ENCODE results near the gene MEMO1. TPM values are rescaled to one million over a fixed set of nuclear protein-coding genes. Genes with fewer than 3 reads are reported as not detected.

MEMO1 gene
- total RNA-seq, 1 experiment from 2014 or later: 54.6 TPM

DNA sequence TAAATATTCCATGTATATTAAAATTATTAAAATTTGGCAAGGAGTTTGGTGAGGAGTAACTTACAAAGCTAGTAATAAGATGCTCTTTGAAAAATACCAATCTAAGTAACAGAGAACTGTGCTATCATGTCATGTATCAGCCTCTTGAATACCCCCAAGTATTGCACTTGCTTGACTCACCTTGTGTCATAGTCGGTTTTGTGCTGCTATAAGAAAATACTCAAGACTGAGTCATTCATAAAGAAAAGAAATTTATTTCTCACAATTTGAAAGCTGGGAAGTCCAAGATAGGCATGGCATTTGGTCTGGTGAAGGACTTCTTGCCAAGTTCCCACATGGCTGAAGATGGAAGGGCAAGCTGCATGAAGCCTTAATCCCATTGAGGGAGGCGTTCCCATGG is 179.2 kb downstream of the MEMO1 start:
- intact Hi-C loops (cut with micrococcal nuclease): no loop called here
- CTCF ChIA-PET: no interaction called here
- no peak overlapping the region for H3K4me3 Mint-ChIP-seq (ENCODE audit: unreplicated experiment)
- no peaks in the 10 kb centered on the region for H3K4me1 Mint-ChIP-seq (ENCODE audit: insufficient read depth, unreplicated experiment)
- no peaks in the 10 kb centered on the region for H3K27me3 Mint-ChIP-seq (ENCODE audit: insufficient read depth, unreplicated experiment)
- BruUV-seq (replicated peaks): no TSS peak
- peaks cover 7% of the 10 kb centered on the region for H3K36me3 Mint-ChIP-seq (ENCODE audit: insufficient read depth, unreplicated experiment)
- POLR2A ChIA-PET: interaction anchor here (0.7 kb wide), 1 partner anchor 219 kb away, joined by 3 read pairs; no protein-coding TSS in a partner anchor
- peaks cover 28% of the 10 kb centered on the region for H3K9me3 Mint-ChIP-seq (ENCODE audit: unreplicated experiment)
- TF ChIP-seq, protein P1, sequence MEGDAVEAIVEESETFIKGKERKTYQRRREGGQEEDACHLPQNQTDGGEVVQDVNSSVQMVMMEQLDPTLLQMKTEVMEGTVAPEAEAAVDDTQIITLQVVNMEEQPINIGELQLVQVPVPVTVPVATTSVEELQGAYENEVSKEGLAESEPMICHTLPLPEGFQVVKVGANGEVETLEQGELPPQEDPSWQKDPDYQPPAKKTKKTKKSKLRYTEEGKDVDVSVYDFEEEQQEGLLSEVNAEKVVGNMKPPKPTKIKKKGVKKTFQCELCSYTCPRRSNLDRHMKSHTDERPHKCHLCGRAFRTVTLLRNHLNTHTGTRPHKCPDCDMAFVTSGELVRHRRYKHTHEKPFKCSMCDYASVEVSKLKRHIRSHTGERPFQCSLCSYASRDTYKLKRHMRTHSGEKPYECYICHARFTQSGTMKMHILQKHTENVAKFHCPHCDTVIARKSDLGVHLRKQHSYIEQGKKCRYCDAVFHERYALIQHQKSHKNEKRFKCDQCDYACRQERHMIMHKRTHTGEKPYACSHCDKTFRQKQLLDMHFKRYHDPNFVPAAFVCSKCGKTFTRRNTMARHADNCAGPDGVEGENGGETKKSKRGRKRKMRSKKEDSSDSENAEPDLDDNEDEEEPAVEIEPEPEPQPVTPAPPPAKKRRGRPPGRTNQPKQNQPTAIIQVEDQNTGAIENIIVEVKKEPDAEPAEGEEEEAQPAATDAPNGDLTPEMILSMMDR (IDR thresholded peaks at IDR 0.05; ENCODE audit: unreplicated experiment): no peak
- DNase-seq (ENCODE audit: unreplicated experiment): peak; percentile 3
- no peak overlapping the region for H3K27ac Mint-ChIP-seq (ENCODE audit: low read depth, unreplicated experiment)

DNA sequence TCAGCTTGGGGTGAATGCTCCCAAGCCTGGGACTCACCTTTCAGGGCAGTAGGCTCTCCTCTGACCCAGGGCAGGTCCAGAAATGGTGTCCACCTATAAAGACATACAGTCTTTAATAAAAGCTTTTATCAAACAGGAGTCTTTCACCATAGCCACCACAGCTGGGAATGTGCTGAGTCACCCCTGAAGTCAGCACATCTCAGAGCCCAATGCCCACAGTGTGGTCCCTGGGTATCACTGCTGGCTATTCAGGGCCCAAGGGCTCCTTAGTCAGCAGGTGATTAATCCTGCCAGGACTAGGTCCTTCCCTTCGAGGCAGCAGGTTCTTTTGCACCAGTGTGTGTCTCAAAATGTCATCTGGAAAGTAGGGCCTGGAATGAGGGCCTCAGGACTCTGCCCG is 181.9 kb downstream of the MEMO1 start:
- Mint-ChIP-seq H3K9me3 (ENCODE audit: unreplicated experiment) (peaks cover 35% of the 10 kb centered on the region), H3K4me3 (ENCODE audit: unreplicated experiment) (no peak overlapping the region), H3K36me3 (ENCODE audit: insufficient read depth, unreplicated experiment) (peaks cover 7% of the 10 kb centered on the region), H3K27me3 (ENCODE audit: insufficient read depth, unreplicated experiment) (no peaks in the 10 kb centered on the region), H3K4me1 (ENCODE audit: insufficient read depth, unreplicated experiment) (no peaks in the 10 kb centered on the region), H3K27ac (ENCODE audit: low read depth, unreplicated experiment) (no peak overlapping the region)
- POLR2A ChIA-PET: interaction anchor here (0.6 kb wide), 1 partner anchor 11 kb away, joined by 3 read pairs; no protein-coding TSS in a partner anchor
- DNase-seq (ENCODE audit: unreplicated experiment): peak; percentile 34
- CTCF ChIA-PET: interaction anchor here (0.6 to 1.0 kb wide), 2 partner anchors 9 to 415 kb away, joined by 4 read pairs; partner anchors contain the start of gene XDH
- TF ChIP-seq, protein P1 (IDR thresholded peaks at IDR 0.05; ENCODE audit: unreplicated experiment): no peak
- BruUV-seq (replicated peaks): no TSS peak
- intact Hi-C loops (cut with micrococcal nuclease): no loop called here

DNA sequence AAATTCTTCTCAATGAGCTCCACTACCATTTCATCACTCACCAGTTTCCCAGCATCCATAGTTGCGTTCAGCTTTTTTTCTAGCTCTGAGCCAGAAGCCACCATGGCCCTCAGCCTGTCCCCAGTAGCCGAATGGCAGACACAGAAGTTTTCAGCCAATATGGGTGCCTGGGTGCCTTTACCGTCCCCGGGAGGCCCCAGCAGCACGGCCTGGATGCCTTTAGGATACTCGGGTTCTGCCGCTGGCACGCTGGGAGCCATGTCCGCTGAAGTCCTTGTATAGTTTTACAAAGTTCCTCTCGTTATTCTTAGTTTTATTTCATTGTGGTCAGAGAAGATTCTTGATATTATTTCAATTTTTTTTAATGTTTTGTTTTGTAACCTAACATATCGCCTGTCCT is 187.2 kb downstream of the MEMO1 start:
- Mint-ChIP-seq H3K4me3 (ENCODE audit: unreplicated experiment) (no peak overlapping the region), H3K27me3 (ENCODE audit: insufficient read depth, unreplicated experiment) (no peaks in the 10 kb centered on the region), H3K36me3 (ENCODE audit: insufficient read depth, unreplicated experiment) (no peaks in the 10 kb centered on the region), H3K9me3 (ENCODE audit: unreplicated experiment) (peaks cover 39% of the 10 kb centered on the region), H3K27ac (ENCODE audit: low read depth, unreplicated experiment) (no peak overlapping the region), H3K4me1 (ENCODE audit: insufficient read depth, unreplicated experiment) (no peaks in the 10 kb centered on the region)
- TF ChIP-seq, protein P1 (IDR thresholded peaks at IDR 0.05; ENCODE audit: unreplicated experiment): no peak
- CTCF ChIA-PET: interaction anchor here (0.6 to 1.0 kb wide), 2 partner anchors 10 to 148 kb away, joined by 3 read pairs; no protein-coding TSS in a partner anchor
- no peak for DNase-seq (ENCODE audit: unreplicated experiment)
- intact Hi-C loops (cut with micrococcal nuclease): no loop called here
- POLR2A ChIA-PET: no interaction called here
- BruUV-seq (replicated peaks): no TSS peak

DNA sequence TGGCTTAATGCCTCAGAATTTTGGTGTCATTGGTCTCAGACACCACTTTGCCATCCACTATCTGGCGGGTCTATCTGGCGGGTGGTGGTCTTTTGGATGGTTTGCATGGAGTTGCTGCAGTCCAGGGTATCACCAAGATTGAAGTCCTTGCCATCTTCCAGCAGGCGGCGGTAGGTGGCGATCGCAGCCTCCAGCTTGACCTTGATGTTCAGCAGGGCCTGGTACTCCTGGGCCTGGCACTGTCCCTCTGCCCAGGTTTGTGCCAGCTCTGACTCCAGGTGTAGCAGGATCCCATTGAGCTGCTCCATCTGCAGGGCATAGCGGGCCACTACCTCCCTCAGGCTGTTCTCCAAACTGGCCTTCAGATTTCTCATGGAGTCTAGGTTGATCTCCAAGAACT is 188.2 kb downstream of the MEMO1 start:
- ChIA-PET POLR2A (no interaction called here), CTCF (interaction anchor here (1.0 kb wide), 1 partner anchor 11 kb away, joined by 3 read pairs; no protein-coding TSS in a partner anchor)
- no peak for DNase-seq (ENCODE audit: unreplicated experiment)
- intact Hi-C loops (cut with micrococcal nuclease): no loop called here
- H3K27ac Mint-ChIP-seq (ENCODE audit: low read depth, unreplicated experiment): no peak overlapping the region
- no TSS peak for BruUV-seq (replicated peaks)
- TF ChIP-seq, protein P1 (IDR thresholded peaks at IDR 0.05; ENCODE audit: unreplicated experiment): no peak
- H3K4me3 Mint-ChIP-seq (ENCODE audit: unreplicated experiment): no peak overlapping the region
- H3K4me1 Mint-ChIP-seq (ENCODE audit: insufficient read depth, unreplicated experiment): no peaks in the 10 kb centered on the region
- peaks cover 33% of the 10 kb centered on the region for H3K9me3 Mint-ChIP-seq (ENCODE audit: unreplicated experiment)
- no peaks in the 10 kb centered on the region for H3K36me3 Mint-ChIP-seq (ENCODE audit: insufficient read depth, unreplicated experiment)
- H3K27me3 Mint-ChIP-seq (ENCODE audit: insufficient read depth, unreplicated experiment): no peaks in the 10 kb centered on the region

Other genes with a start within 250 kb of the MEMO1 start
- 52.1 and 54.7 TPM in 2 replicates for gene DPY30, start 28.8 kb upstream of the MEMO1 start, total RNA-seq (2022)
- 20.4 and 23.8 TPM in 2 replicates for gene SPAST, start 52.5 kb upstream of the MEMO1 start, total RNA-seq (2022)
- 21.8 and 32.2 TPM in 2 replicates for gene SLC30A6, start 154.9 kb upstream of the MEMO1 start, total RNA-seq (2022)

All from MCF 10A (cell line).